H1 (cell line): ENCODE measurements around the gene ISOC2. TPM values are rescaled to one million over a fixed set of nuclear protein-coding genes. Genes with fewer than 3 reads are reported as not detected.

Experiments
- CTCF ChIA-PET: fragments of 300-600 bp; sonication (Branson Sonifier 250); formaldehyde crosslinking; loops from one replicate; lab custom pipeline; 2021; ENCODE audit not compliant: partially characterized antibody; lab: Charles Lee
- POLR2A ChIA-PET: fragments of 300-600 bp; sonication (Branson Sonifier 250); formaldehyde crosslinking; loops from one replicate; lab custom pipeline; 2021; ENCODE audit warnings: inconsistent platforms; ENCODE audit not compliant: partially characterized antibody; lab: Charles Lee
- DNase-seq, 2 experiments: peaks; one replicate each; pipeline versions ENCODE4 v3.0.0 to v3.0.0-alpha.2; 2010 to 2022; ENCODE audit warnings: low spot score in 2 of 2, low read depth in 1 of 2, mixed read lengths in 1 of 2
- FAIRE-seq: peaks from 2 replicates; lab custom pipeline; 2011; peaks lifted over from hg19 to GRCh38; lab: Jason Lieb, UNC
- H2AFZ ChIP-seq: 2 replicates; pipeline ENCODE4 v1.8.1; 2012; ENCODE audit warnings: low read length, inconsistent platforms
- H2AK5ac ChIP-seq: 2 replicates; pipeline ENCODE4 v1.6.1; 2013; ENCODE audit warnings: low read depth, low read length
- H2BK120ac ChIP-seq: replicated peaks from 2 replicates; pipeline ENCODE3; 2013; ENCODE audit warnings: low read depth, low read length, inconsistent platforms
- H2BK12ac ChIP-seq: 2 replicates; pipeline ENCODE4 v1.6.1; 2013; ENCODE audit warnings: low read depth, low read length
- H2BK15ac ChIP-seq: 2 replicates; pipeline ENCODE4 v1.6.1; 2013; ENCODE audit warnings: low read length
- H2BK20ac ChIP-seq: 2 replicates; pipeline ENCODE4 v1.6.1; 2013; ENCODE audit warnings: low read length
- H2BK5ac ChIP-seq: 2 replicates; pipeline ENCODE4 v1.6.1; 2013; ENCODE audit warnings: low read depth, low read length
- H3K14ac ChIP-seq: 2 replicates; pipeline ENCODE4 v1.6.1; 2013; ENCODE audit warnings: inconsistent platforms; ENCODE audit not compliant: insufficient read length
- H3K18ac ChIP-seq: 2 replicates; pipeline ENCODE4 v1.6.1; 2013; ENCODE audit warnings: low read length; ENCODE audit errors: extremely low read depth
- H3K23ac ChIP-seq: 2 replicates; pipeline ENCODE4 v1.6.1; 2013; ENCODE audit warnings: inconsistent platforms; ENCODE audit not compliant: insufficient read length
- H3K23me2 ChIP-seq: 2 replicates; pipeline ENCODE4 v1.6.1; 2013; ENCODE audit warnings: low read depth, low read length
- H3K27ac ChIP-seq: 2 replicates; pipeline ENCODE4 v1.6.1; 2011; ENCODE audit warnings: low read depth, low read length, inconsistent platforms
- H3K27me3 ChIP-seq, 4 experiments: replicated peaks in 1 of 4; 1 replicate in 1 of 4; 2 replicates in 3 of 4; pipeline versions ENCODE4 v1.6.1 to v1.8.1; 2011 to 2013; ENCODE audit warnings: low read length in 3 of 4, mild to moderate bottlenecking in 3 of 4, inconsistent platforms in 2 of 4, mixed read lengths in 2 of 4, moderate library complexity in 1 of 4; ENCODE audit not compliant: control insufficient read depth in 3 of 4, insufficient read depth in 3 of 4; ENCODE audit errors: extremely low read depth in 1 of 4
- H3K36me3 ChIP-seq, 4 experiments: 2 replicates each; pipeline versions ENCODE4 v1.6.1 to v1.8.1; 2011 to 2013; ENCODE audit warnings: mild to moderate bottlenecking in 4 of 4, low read length in 3 of 4, moderate library complexity in 2 of 4, control low read depth in 1 of 4, inconsistent platforms in 1 of 4; ENCODE audit not compliant: insufficient read depth in 4 of 4, control insufficient read depth in 2 of 4
- H3K4ac ChIP-seq: replicated peaks from 2 replicates; pipeline ENCODE3; 2013; ENCODE audit warnings: low read length, low read depth, mixed read lengths, inconsistent platforms; ENCODE audit not compliant: insufficient read length
- H3K4me1 ChIP-seq, 4 experiments: replicated peaks in 1 of 4; 1 replicate in 1 of 4; 2 replicates in 3 of 4; pipeline versions ENCODE4 v1.6.1 to v1.8.1; 2011 to 2013; ENCODE audit warnings: low read length in 3 of 4, inconsistent platforms in 2 of 4, mixed read lengths in 1 of 4; ENCODE audit not compliant: insufficient read depth in 4 of 4, control insufficient read depth in 3 of 4
- H3K4me2 ChIP-seq, 2 experiments: 2 replicates each; pipeline versions ENCODE4 v1.6.1 to v1.8.1; 2011 to 2013; ENCODE audit warnings: low read depth in 2 of 2, low read length in 2 of 2, control low read depth in 1 of 2, inconsistent platforms in 1 of 2, mild to moderate bottlenecking in 1 of 2; ENCODE audit not compliant: insufficient read depth in 1 of 2
- H3K4me3 ChIP-seq, 4 experiments: fragments of 200-600, 300-600 bp in 1 of 4; sonication (generic), shearing (Covaris generic), sonication (Bioruptor Twin) in 1 of 4; 2 replicates each; pipeline versions ENCODE4 v1.5.1 to v1.8.1; 2011 to 2016; ENCODE audit warnings: low read length in 4 of 4, low read depth in 3 of 4, control low read depth in 2 of 4, inconsistent platforms in 2 of 4, mild to moderate bottlenecking in 2 of 4, mixed read lengths in 1 of 4, moderate library complexity in 1 of 4; ENCODE audit not compliant: insufficient read depth in 2 of 4; ENCODE audit errors: extremely low read depth in 1 of 4
- H3K56ac ChIP-seq: replicated peaks from 2 replicates; pipeline ENCODE3; 2013; ENCODE audit warnings: low read depth, mild to moderate bottlenecking, mixed read lengths, low read length, inconsistent platforms; ENCODE audit not compliant: insufficient read length
- H3K79me1 ChIP-seq: 2 replicates; pipeline ENCODE4 v1.6.1; 2013; ENCODE audit warnings: low read depth, low read length, control low read depth
- H3K79me2 ChIP-seq, 2 experiments: 2 replicates each; pipeline versions ENCODE4 v1.6.1 to v1.8.1; 2012 to 2013; ENCODE audit warnings: low read length in 2 of 2, mild to moderate bottlenecking in 2 of 2, inconsistent platforms in 1 of 2; ENCODE audit not compliant: insufficient read depth in 2 of 2, control insufficient read depth in 1 of 2
- H3K9ac ChIP-seq, 4 experiments: replicated peaks in 1 of 4; 1 replicate in 1 of 4; 2 replicates in 3 of 4; pipeline versions ENCODE4 v1.6.1 to v1.8.1; 2011 to 2013; ENCODE audit warnings: low read depth in 3 of 4, low read length in 3 of 4, control low read depth in 2 of 4, mild to moderate bottlenecking in 2 of 4, moderate library complexity in 2 of 4, inconsistent platforms in 1 of 4; ENCODE audit errors: extremely low read depth in 1 of 4
- H3K9me3 ChIP-seq, 2 experiments: 2 replicates each; pipeline versions ENCODE4 v1.6.1 to v1.8.1; 2012 to 2013; ENCODE audit warnings: mild to moderate bottlenecking in 2 of 2, moderate library complexity in 2 of 2, control low read depth in 1 of 2, inconsistent platforms in 1 of 2, low read depth in 1 of 2, low read length in 1 of 2, mixed read lengths in 1 of 2; ENCODE audit not compliant: insufficient read depth in 2 of 2
- H4K20me1 ChIP-seq, 2 experiments: replicated peaks in 1 of 2; 2 replicates each; pipeline versions ENCODE3 to v1.8.1; 2011 to 2013; ENCODE audit warnings: inconsistent platforms in 2 of 2, low read length in 2 of 2, mild to moderate bottlenecking in 1 of 2; ENCODE audit not compliant: insufficient read depth in 2 of 2, control insufficient read depth in 1 of 2
- H4K5ac ChIP-seq: 2 replicates; pipeline ENCODE4 v1.6.1; 2013; ENCODE audit warnings: low read length, low read depth, mixed read lengths, inconsistent platforms; ENCODE audit not compliant: insufficient read length
- H4K8ac ChIP-seq: 2 replicates; pipeline ENCODE4 v1.8.0; 2013; ENCODE audit warnings: mild to moderate bottlenecking, moderate library complexity, low read length, inconsistent platforms; ENCODE audit not compliant: insufficient read depth; ENCODE audit errors: extremely low read depth
- H4K91ac ChIP-seq: replicated peaks from 2 replicates; pipeline ENCODE3; 2013; ENCODE audit warnings: low read length, mixed read lengths, inconsistent platforms; ENCODE audit not compliant: insufficient read length
- ATF2 ChIP-seq: IDR thresholded peaks from 2 replicates; pipeline ENCODE4 v1.6.1; 2012; ENCODE audit warnings: low read length, inconsistent platforms
- BCL11A ChIP-seq, 2 experiments: IDR thresholded peaks; one replicate each; pipeline ENCODE4 v1.6.1; 2011; ENCODE audit warnings: low read depth in 2 of 2, low read length in 2 of 2, mild to moderate bottlenecking in 2 of 2
- CEBPB ChIP-seq: IDR thresholded peaks from 2 replicates; pipeline ENCODE4 v1.6.1; 2012; ENCODE audit warnings: low read depth, low read length
- CHD1 ChIP-seq: IDR thresholded peaks from 2 replicates; pipeline ENCODE4 v1.6.1; 2012; ENCODE audit warnings: low read depth, low read length, improper control_type of control experiment
- CREB1 ChIP-seq: IDR thresholded peaks from 2 replicates; pipeline ENCODE4 v1.6.1; 2012; ENCODE audit warnings: inconsistent platforms
- GABPA ChIP-seq: IDR thresholded peaks from 2 replicates; pipeline ENCODE4 v1.6.1; 2011; ENCODE audit warnings: mild to moderate bottlenecking, low read length, moderate library complexity, borderline replicate concordance; ENCODE audit not compliant: insufficient read depth
- POLR2AphosphoS5 ChIP-seq: IDR thresholded peaks from 2 replicates; pipeline ENCODE4 v1.6.1; 2011; ENCODE audit warnings: low read depth, low read length
- SIN3A ChIP-seq, 2 experiments: IDR thresholded peaks in 1 of 2; conservative IDR thresholded peaks in 1 of 2; 2 replicates each; pipeline ENCODE4 v1.6.1; 2011 to 2012; ENCODE audit warnings: low read length in 2 of 2, improper control_type of control experiment in 1 of 2, low read depth in 1 of 2, mild to moderate bottlenecking in 1 of 2
- SIRT6 ChIP-seq: IDR thresholded peaks from one replicate; pipeline ENCODE4 v1.7.1; 2012; ENCODE audit warnings: low read length, inconsistent platforms
- USF2 ChIP-seq: IDR thresholded peaks from 2 replicates; pipeline ENCODE4 v1.6.1; 2011; ENCODE audit warnings: low read length, improper control_type of control experiment
- YY1 ChIP-seq: IDR thresholded peaks from 2 replicates; pipeline ENCODE4 v1.6.1; 2011; ENCODE audit warnings: low read depth, mild to moderate bottlenecking, low read length
- WGBS, 2 experiments: shearing (Covaris generic) in 1 of 2; methylation state at CpG; one replicate each; pipeline versions ENCODE4 v1.1.6 to v1.1.7; 2013 to 2015; ENCODE audit warnings: low lambda C conversion rate in 2 of 2, mixed read lengths in 2 of 2, inconsistent platforms in 1 of 2, low coverage in 1 of 2, missing lambda C conversion rate in 1 of 2; ENCODE audit not compliant: insufficient replicate concordance in 2 of 2, insufficient coverage in 1 of 2, insufficient read length in 1 of 2; ENCODE audit errors: extremely low coverage in 1 of 2, missing lambda C conversion rate in 1 of 2; 5-methylcytosine and 5-hydroxymethylcytosine counted together
- polyA plus RNA-seq, 7 experiments: library from polyadenylated mRNA; depleted of rRNA in 3 of 7; stranded (reverse) in 5 of 7; unstranded in 2 of 7; fragments of >200 nt in 5 of 7; fragments of 200-250 nt in 2 of 7; gene quantifications; 1 replicate in 5 of 7; 2 replicates in 1 of 7; 4 replicates in 1 of 7; pipeline versions ENCODE4 v1.2.1 to v1.2.3, GENCODE V29; 2011 to 2013; ENCODE audit warnings: missing spikeins in 2 of 7, mixed read lengths in 2 of 7
- total RNA-seq: library from RNA; stranded (reverse); fragmentation: NEBNext Ultra II Directional; extraction: Animal tissue kit (Norgen Biotek cat#: 25700); gene quantifications from 2 replicates; pipeline ENCODE4 v1.2.1, GENCODE V29; 2021

Gene ISOC2
- total and polyA plus RNA-seq, 2 of the 8 experiments (the other 6 are each of a cell fraction or from before 2014, with no cell fraction given), result 96.9 to 152 TPM

GRCh38 chr19:55405638-55406037 lies 55.8 kb downstream of the ISOC2 start:
- Histone ChIP-seq H2BK20ac (no peak overlapping the region), H3K56ac (no peak overlapping the region), H3K9ac (peak overlapping the region in 1 of 4 experiments; percentile 18; a peak in 3 of 7 replicates), H4K20me1 (peaks cover 37 to 40% of the 10 kb centered on the region in 2 experiments), H4K91ac (no peak overlapping the region), H4K8ac (no peak overlapping the region), H3K23me2 (peaks cover 13% of the 10 kb centered on the region), H2BK5ac (0 out of 2 replicates have a peak overlapping the region, but pooled peaks have one; percentile 44), H3K79me2 (peaks cover 12 to 33% of the 10 kb centered on the region in 2 experiments), H3K4ac (no peak overlapping the region), H3K4me2 (peak overlapping the region; percentile 88 to 99), H2BK15ac (no peak overlapping the region), H2AK5ac (no peak overlapping the region), H3K14ac (no peak overlapping the region), H2BK120ac (no peak overlapping the region), H3K36me3 (peaks cover 25 to 58% (median 48%) of the 10 kb centered on the region in 4 experiments), H3K4me3 (peak overlapping the region; percentile 27 to 98 (median 72); a peak in 5 of 8 replicates), H3K79me1 (peaks cover 15% of the 10 kb centered on the region), H4K5ac (no peak overlapping the region), H3K23ac (no peak overlapping the region), H3K27me3 (peaks cover 0 to 3% (median under 1%) of the 10 kb centered on the region in 4 experiments; a peak in 2 of 7 replicates), H2BK12ac (no peak overlapping the region), H3K27ac (no peak overlapping the region), H3K4me1 (peaks cover 0 to 20% (median 13%) of the 10 kb centered on the region in 4 experiments; a peak in 6 of 7 replicates), H2AFZ (no peak overlapping the region), H3K9me3 (no peaks in the 10 kb centered on the region; a peak in 1 of 4 replicates), H3K18ac (no peak overlapping the region)
- WGBS, 2 experiments, result 92% methylated on average over 5 of the region's 5 CpGs; no CpG with 5 or more reads in 1 of the 2 experiments
- DNase-seq, result no peak
- FAIRE-seq, result no peak
- POLR2A ChIA-PET, result interaction anchor here (0.6 to 34.6 kb wide), 23 partner anchors 7 to 265 kb away, joined by 3 to 874 read pairs (median 5); partner anchors contain the start of genes COX6B2, RPL28, TMEM190 and TMEM238
- CTCF ChIA-PET, result interaction anchor here (0.6 to 2.2 kb wide), 5 partner anchors 12 to 114 kb away, joined by 3 to 8 read pairs (median 3); partner anchors contain the start of gene TMEM238
- no peak for TF ChIP-seq YY1
- TF ChIP-seq ATF2, result no peak
- no peak; the same call in 1 of the 2 replicates for TF ChIP-seq POLR2AphosphoS5
- no peak for TF ChIP-seq USF2
- no peak for TF ChIP-seq CREB1
- no peak for TF ChIP-seq SIN3A (conservative IDR thresholded peaks at IDR 0.05 in 1 of 2, IDR thresholded peaks at IDR 0.05 in 1 of 2; ENCODE audit: low read depth in 1 of 2, low read length in 2 of 2)
- no peak for TF ChIP-seq GABPA
- TF ChIP-seq BCL11A (IDR thresholded peaks at IDR 0.05; ENCODE audit: low read depth in 2 of 2, low read length in 2 of 2), result no peak
- no peak for TF ChIP-seq CHD1
- no peak for TF ChIP-seq CEBPB
- TF ChIP-seq SIRT6, result no peak
